HG03575 (cell line): Measurements from ENCODE around the gene MCM6.

Source experiments
- ATAC-seq: cut with Tn5 transposase; IDR thresholded peaks from one replicate; pipeline ENCODE4 v1.9.1; 2021; ENCODE audit not compliant: unreplicated experiment, insufficient number of reproducible peaks, low FRiP score; ENCODE audit errors: extremely low read depth

Gene MCM6

GRCh38 chr2:135874777-135875365, 1.4 kb downstream of the MCM6 start:
- ATAC-seq = no peak

DNA sequence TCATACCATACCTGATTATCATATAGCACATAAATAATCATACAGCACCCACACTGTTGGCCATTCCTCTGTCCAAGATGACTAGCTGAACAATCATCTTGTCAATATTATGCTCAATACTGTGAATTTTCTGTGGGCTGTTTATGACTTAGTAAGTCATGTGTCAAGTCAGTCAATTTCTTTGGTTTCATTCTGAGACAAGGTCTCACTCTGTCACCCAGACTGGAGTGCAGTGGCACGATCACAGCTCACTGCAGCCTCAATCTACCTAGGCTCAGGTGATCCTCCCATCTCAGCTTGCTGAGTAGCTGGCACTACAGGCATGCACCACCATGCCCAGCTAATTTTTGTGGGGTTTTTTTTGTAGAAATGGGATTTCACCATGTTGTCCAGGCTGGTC, 5.7 kb downstream of the MCM6 start:
- ATAC-seq = no peak

DNA sequence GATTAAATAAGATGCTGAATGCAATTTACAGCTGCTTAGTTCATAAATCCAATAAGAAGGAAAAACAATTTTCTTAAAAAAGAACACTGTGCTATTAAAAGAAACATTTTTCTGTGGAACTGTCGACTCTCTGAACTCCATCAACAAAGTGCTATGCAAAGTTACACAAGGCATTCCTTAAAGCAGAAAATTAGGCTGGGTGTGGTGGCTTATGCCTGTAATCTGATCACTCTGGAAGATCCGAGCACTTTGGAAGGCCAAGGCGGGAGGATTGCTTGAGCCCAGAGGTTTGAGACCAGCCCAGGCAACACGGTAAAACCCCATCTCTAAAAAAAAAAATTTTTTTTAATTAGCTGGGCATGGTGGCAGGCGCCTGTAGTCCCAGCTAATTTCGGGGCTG, 13.0 kb downstream of the MCM6 start:
- no peak for ATAC-seq

DNA sequence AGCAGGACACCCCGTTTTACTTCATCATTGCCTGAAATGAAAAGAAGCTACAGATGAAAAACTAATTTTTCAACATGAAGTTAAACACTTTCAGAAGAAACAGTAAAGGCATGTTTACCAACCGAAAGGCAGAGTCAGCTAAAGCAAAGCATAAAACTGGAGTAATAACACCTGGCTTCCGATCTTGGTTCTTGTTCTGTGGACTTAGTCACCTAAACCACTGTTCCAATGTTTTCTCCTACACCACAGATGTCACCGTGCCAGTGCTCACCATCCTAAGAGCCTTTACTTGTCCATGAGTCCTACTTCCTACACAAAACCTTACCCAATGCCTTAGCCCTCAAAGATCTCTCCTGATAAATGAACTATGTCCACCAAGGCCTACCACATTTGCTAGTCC, 13.5 kb downstream of the MCM6 start:
- ATAC-seq = no peak

GRCh38 chr2:135853401-135853800, 22.8 kb downstream of the MCM6 start:
- no peak for ATAC-seq

DNA sequence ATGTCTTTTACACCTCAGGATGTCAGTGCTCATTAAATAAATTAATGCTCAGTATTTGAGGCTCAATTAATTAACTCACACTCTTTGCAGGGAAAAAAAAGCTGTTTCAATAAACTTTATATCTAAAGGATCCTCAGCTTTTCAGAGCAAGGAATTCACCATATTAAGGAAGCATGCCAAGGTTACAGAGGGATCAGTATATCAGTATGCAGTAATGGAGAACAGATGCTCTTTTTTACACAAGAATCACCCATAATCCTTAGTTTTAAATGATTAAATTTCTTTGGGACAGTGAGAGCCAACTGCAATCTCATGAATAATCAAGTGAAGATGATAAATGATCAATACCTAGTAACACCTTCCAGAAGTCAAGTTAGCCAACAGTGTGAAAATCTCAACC, 24.4 kb downstream of the MCM6 start:
- no peak for ATAC-seq

DNA sequence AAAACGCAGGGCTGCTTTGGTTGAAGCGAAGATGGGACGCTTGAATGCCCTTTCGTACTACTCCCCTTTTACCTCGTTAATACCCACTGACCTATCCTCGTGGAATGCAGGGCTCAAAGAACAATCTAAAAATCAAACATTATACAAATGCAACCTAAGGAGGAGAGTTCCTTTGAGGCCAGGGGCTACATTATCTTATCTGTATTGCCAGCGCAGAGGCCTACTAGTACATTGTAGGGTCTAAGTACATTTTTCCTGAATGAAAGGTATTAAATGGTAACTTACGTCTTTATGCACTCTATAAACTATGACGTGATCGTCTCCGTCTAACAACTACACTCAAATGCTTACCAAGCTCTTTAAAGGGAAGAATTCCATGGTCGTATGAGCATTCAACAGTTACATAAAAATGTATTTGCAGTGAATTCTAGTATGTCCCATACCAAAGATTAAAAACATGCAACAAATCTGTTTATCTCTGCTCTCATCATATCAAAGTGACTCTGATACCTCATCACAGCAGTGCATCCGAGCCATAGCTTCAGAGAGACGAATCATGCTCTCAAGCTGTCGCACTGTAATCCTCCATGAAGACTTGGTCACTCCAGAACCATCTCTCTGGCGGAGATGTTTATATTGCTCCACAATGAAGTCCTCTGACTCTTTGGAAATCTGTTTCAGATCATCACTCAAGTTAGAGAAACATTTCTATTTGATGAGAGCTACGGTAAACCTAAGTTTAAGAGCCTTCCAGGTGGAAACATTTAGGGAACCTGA, 25.2 kb downstream of the MCM6 start:
- no peak for ATAC-seq

DNA sequence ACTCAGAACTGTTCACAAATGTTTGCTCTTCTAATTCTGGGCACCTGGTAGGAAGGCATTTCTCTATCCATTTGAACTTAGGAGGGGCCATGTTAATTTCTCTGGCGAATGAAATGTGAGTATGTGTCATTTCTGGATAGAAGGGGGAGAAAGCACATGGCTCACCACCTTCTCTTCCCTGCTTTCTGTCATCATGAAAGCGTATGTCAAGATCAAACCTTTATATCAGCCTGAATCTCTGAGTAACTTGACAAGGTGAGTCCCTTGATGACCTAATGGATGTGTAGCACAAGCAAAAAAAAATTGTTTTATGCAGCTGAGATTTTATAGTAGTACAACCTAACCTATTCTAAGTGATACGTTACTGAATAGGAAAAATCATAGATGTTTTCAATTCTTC, 27.2 kb downstream of the MCM6 start:
- no peak for ATAC-seq

DNA sequence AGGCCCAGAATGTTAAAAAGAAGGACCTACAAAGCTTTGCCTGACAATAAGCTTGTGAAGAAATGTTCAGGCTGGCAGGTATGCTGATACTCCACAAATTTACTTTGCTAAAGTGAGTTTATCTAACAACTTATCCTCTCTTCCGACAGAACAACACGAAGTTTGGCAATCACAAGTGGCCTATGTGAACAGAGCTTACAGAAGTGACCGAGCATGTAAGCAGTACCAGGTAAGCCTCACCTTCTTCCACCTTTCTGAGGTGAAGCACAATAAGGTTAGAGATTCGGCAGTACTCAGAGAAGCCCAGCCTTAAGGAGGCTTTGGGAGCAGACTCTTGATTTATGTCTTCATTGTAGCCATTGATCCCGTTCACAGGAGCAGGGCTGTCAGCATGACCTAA, 30.2 kb downstream of the MCM6 start:
- no peak for ATAC-seq

DNA sequence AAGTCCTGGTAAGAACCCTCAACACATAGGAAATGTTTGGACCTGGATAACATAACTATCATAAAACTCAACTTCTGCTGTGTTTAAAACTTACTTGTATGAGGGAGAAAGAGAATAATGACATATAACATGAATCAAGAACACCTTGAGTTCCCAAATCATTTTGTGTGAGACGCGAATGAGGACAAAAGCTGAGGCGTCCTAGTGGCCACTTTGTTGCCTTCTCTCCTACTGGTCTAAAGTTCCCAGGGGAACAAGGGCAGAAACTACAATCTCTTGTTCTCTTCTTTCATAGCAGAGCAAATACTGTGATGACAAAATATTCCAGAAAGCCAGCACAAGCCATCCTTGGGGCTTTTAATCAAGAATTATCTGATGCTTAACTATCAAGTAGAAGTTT, 31.0 kb downstream of the MCM6 start:
- no peak for ATAC-seq

DNA sequence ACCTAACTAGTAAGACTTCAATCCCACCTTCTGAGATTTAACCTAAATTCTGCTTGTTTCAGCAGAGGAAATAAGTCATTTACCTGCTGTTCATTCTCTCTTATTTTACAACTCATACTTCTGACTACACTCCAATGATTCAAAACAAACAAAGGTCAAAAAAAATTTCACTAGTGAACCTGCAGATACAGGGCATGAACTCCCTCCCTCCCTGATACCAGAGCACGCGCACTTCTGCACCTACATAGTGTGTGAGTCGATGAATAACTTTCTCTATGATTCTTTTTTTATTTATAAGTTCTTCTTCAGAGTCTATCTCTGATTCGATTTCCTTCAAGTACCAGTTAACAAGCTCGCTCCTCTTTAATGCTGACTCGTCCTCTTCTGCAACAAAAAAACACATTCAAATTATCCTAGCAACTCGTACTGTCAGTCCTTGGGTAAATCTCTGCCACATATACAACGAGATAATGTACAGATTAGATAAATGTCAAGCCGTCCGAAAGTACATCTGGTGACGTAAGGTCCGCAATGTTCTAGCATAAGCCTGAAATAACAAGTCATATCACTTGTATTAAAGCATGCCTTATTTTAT, 31.8 kb downstream of the MCM6 start:
- no peak for ATAC-seq

DNA sequence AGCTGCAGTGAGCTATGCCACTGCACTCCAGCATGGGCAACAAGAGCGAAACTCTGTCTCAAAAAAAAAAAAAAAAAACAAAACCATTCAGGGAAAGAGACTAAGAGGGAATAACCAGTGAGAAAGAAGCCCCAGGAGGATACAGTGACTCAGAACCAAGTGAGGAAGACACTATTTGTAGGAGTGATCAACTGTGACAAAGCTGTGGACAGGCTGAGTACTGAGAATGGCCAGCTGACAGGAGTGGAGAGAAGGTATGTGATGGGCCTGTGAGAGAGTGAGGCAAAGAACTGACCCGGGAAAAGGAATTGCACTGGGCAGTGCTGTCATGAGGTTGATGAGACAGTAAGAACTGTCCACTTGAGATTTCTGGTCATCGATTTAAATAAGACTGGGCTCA, 32.6 kb downstream of the MCM6 start:
- no peak for ATAC-seq

DNA sequence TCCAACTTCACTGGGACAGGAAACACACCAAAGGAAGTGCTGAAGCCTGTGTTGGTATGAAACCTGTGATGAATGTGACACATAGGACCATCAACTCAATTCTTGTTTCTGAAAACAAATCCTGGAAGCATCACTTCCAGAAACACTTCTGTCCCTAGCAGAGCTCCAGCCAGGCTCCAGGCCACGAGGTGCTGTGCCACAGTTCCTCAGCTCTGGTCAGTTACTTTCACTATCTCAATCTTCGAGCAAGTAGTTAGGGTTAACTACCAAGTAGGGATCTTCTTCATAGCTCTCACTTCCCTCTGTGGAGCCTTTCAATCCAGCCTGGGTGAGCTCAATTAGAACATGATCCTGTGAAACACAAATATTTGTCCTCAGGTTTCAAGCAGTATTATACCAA, 35.6 kb downstream of the MCM6 start:
- no peak for ATAC-seq

GRCh38 chr2:135839713-135840112, 36.5 kb downstream of the MCM6 start:
- no peak for ATAC-seq

DNA sequence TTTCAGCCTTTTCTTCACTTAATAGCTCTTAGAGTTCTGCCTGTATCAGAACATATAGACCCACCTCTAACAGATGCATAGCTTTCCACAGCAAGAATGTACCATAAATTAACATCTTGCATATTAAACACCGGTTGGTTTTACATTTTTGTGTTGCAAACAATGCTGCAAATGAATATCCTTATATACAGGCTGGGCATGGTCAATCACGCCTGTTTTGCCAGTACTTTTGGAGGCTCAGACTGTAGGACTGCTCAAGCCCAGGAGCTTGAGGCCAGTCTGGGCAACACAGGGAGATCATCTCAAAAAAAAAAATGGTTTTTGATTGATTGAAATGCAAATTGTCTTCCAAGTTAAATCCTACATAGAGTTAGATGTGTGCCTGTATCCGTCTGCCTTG, 37.7 kb downstream of the MCM6 start:
- ATAC-seq = no peak

GRCh38 chr2:135836596-135837270, 39.5 kb downstream of the MCM6 start, which contains the start of gene LCT:
Gene LCT (minus strand): TSS chr2:135837184. CDS start chr2:135837169, 15 bp downstream.
- no peak for ATAC-seq

- ATAC-seq = no peak
These were observed 43.4 kb downstream of the MCM6 start for GRCh38 chr2:135832891-135833290.

DNA sequence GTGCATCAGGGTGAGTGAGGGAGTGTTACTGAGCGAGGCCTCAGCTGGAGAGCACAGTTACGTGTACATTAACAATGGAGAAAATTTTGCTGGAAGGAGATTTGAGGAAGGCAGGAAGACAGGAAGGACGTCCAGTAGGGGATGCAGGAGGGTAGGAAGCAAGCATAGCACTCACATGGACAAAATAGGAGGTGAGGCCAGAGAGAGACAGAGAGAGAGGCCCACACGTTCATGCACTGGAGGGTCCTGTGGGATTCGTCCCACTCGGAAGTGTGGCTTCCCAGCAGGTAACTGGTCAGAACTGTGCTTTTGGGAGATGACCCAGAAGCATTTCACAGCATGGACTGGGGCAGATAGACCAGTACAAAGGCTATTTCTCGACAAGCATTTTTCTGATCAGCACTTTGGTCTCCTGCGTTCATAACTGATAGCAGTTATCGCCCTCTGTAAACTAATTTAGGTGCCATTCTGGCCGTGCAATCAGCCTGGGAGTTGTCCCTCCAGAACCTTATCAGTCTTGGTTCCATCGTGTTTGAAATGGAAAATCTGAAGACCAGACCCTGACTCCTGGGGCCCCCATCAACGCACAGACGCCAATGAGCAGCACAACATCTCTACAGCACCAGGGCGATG, 44.9 kb downstream of the MCM6 start:
- ATAC-seq = no peak

- ATAC-seq = no peak
These were observed 46.7 kb downstream of the MCM6 start for GRCh38 chr2:135829378-135830135.
